HEK293 (cell line): ENCODE data around the gene EPS8L3.

Source experiments
- YY1 ChIP-seq: fragments of 450-650 bp; formaldehyde crosslinking; IDR thresholded peaks from 2 replicates; pipeline ENCODE4 v1.5.1; 2018; ENCODE audit warnings: missing biosample characterization, missing genetic modification characterization
- ZEB2 ChIP-seq: fragments of 450-650 bp; formaldehyde crosslinking; IDR thresholded peaks from 2 replicates; pipeline ENCODE4 v1.5.1; 2016; ENCODE audit warnings: missing biosample characterization, missing genetic modification characterization
- ZNF350 ChIP-seq: fragments of 450-650 bp; formaldehyde crosslinking; IDR thresholded peaks from 2 replicates; pipeline ENCODE4 v1.5.0; 2017; ENCODE audit warnings: missing biosample characterization, mild to moderate bottlenecking, missing genetic modification characterization
- ZNF423 ChIP-seq: fragments of 450-650 bp; formaldehyde crosslinking; IDR thresholded peaks from 2 replicates; pipeline ENCODE4 v1.5.1; 2016; ENCODE audit warnings: missing biosample characterization, missing genetic modification characterization
- ZNF510 ChIP-seq: fragments of 450-650 bp; formaldehyde crosslinking; IDR thresholded peaks from 2 replicates; pipeline ENCODE4 v1.5.1; 2018; ENCODE audit warnings: mild to moderate bottlenecking, missing genetic modification characterization, missing biosample characterization; ENCODE audit not compliant: insufficient replicate concordance
- ZNF558 ChIP-seq: fragments of 450-650 bp; formaldehyde crosslinking; IDR thresholded peaks from 2 replicates; pipeline ENCODE4 v1.5.1; 2016; ENCODE audit warnings: missing biosample characterization, missing genetic modification characterization
- ZNF561 ChIP-seq: fragments of 450-650 bp; IDR thresholded peaks from 2 replicates; pipeline ENCODE4 v1.5.1; 2018; ENCODE audit warnings: missing biosample characterization, missing genetic modification characterization, borderline replicate concordance
- ZNF596 ChIP-seq: fragments of 450-650 bp; IDR thresholded peaks from 2 replicates; pipeline ENCODE4 v1.5.0; 2018; ENCODE audit warnings: missing biosample characterization, mild to moderate bottlenecking, missing genetic modification characterization, moderate library complexity
- ZNF707 ChIP-seq: fragments of 450-650 bp; formaldehyde crosslinking; IDR thresholded peaks from 2 replicates; pipeline ENCODE4 v1.5.1; 2016; ENCODE audit warnings: missing biosample characterization, missing genetic modification characterization
- ZNF777 ChIP-seq: fragments of 450-650 bp; formaldehyde crosslinking; IDR thresholded peaks from 2 replicates; pipeline ENCODE4 v1.5.1; 2017; ENCODE audit warnings: missing biosample characterization, missing genetic modification characterization, borderline replicate concordance
- ZSCAN30 ChIP-seq: fragments of 450-650 bp; IDR thresholded peaks from 2 replicates; pipeline ENCODE4 v1.5.1; 2018; ENCODE audit warnings: missing biosample characterization, mild to moderate bottlenecking, missing genetic modification characterization, moderate library complexity
- TF ChIP-seq, protein P1 (sequence below): fragments of 450-650 bp; formaldehyde crosslinking; IDR thresholded peaks from 2 replicates; pipeline ENCODE4 v1.5.1; 2016; ENCODE audit warnings: missing biosample characterization, missing genetic modification characterization
- TF ChIP-seq, protein P2 (sequence below): fragments of 450-650 bp; formaldehyde crosslinking; IDR thresholded peaks from 2 replicates; pipeline ENCODE4 v1.5.1; 2017; ENCODE audit warnings: missing biosample characterization, missing genetic modification characterization

GRCh38 chr1:109781806-109782205 is 18.1 kb upstream of the EPS8L3 start:
- TF ChIP-seq, protein P1, sequence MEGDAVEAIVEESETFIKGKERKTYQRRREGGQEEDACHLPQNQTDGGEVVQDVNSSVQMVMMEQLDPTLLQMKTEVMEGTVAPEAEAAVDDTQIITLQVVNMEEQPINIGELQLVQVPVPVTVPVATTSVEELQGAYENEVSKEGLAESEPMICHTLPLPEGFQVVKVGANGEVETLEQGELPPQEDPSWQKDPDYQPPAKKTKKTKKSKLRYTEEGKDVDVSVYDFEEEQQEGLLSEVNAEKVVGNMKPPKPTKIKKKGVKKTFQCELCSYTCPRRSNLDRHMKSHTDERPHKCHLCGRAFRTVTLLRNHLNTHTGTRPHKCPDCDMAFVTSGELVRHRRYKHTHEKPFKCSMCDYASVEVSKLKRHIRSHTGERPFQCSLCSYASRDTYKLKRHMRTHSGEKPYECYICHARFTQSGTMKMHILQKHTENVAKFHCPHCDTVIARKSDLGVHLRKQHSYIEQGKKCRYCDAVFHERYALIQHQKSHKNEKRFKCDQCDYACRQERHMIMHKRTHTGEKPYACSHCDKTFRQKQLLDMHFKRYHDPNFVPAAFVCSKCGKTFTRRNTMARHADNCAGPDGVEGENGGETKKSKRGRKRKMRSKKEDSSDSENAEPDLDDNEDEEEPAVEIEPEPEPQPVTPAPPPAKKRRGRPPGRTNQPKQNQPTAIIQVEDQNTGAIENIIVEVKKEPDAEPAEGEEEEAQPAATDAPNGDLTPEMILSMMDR (tag by site-specific recombination) = no peak
- no peak for TF ChIP-seq ZNF350 (tag by site-specific recombination)
- no peak for TF ChIP-seq ZNF558 (tag by site-specific recombination)
- no peak for TF ChIP-seq ZNF423
- TF ChIP-seq YY1 (tag by site-specific recombination) = no peak
- TF ChIP-seq ZNF596 (tag by site-specific recombination) = no peak
- TF ChIP-seq ZEB2 (tag by site-specific recombination) = no peak
- no peak for TF ChIP-seq ZSCAN30 (tag by site-specific recombination)
- TF ChIP-seq ZNF561 (tag by site-specific recombination) = no peak
- no peak for TF ChIP-seq ZNF707 (tag by site-specific recombination)
- no peak for TF ChIP-seq ZNF777 (tag by site-specific recombination)
- no peak for TF ChIP-seq ZNF510 (tag by site-specific recombination)
- TF ChIP-seq, protein P2, sequence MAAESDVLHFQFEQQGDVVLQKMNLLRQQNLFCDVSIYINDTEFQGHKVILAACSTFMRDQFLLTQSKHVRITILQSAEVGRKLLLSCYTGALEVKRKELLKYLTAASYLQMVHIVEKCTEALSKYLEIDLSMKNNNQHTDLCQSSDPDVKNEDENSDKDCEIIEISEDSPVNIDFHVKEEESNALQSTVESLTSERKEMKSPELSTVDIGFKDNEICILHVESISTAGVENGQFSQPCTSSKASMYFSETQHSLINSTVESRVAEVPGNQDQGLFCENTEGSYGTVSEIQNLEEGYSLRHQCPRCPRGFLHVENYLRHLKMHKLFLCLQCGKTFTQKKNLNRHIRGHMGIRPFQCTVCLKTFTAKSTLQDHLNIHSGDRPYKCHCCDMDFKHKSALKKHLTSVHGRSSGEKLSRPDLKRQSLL (tag by site-specific recombination) = no peak
